Hepatocyte (in vitro differentiated cells): ENCODE measurements around the gene ZFYVE26. TPM values are rescaled to one million over a fixed set of nuclear protein-coding genes. Genes with fewer than 3 reads are reported as not detected.

Experiments used
- DNase-seq: peaks from one replicate; pipeline ENCODE4 v3.0.0-alpha.2; 2016; ENCODE audit warnings: low spot score
- H2AFZ ChIP-seq: fragments of 200-600 bp; sonication (generic); 2 replicates; pipeline ENCODE4 v1.6.0; 2016; ENCODE audit warnings: antibody characterized with exemption, mild to moderate bottlenecking
- H3K27ac ChIP-seq: fragments of 200-600 bp; sonication (generic); 2 replicates; pipeline ENCODE4 v1.5.1; 2016; ENCODE audit warnings: mild to moderate bottlenecking
- H3K27me3 ChIP-seq: fragments of 200-600 bp; sonication (generic); 2 replicates; pipeline ENCODE4 v1.6.1; 2016
- H3K36me3 ChIP-seq: fragments of 200-600 bp; sonication (generic); replicated peaks from 2 replicates; pipeline ENCODE4 v1.5.1; 2016; ENCODE audit warnings: low read depth; ENCODE audit not compliant: insufficient read depth
- H3K4me1 ChIP-seq: fragments of 200-600 bp; sonication (generic); 2 replicates; pipeline ENCODE4 v1.5.1; 2016; ENCODE audit warnings: mild to moderate bottlenecking, moderate library complexity; ENCODE audit not compliant: insufficient read depth
- H3K4me2 ChIP-seq: fragments of 200-600 bp; sonication (generic); 2 replicates; pipeline ENCODE4 v1.6.0; 2016
- H3K4me3 ChIP-seq: fragments of 200-600 bp; sonication (generic); 2 replicates; pipeline ENCODE4 v1.5.1; 2016; ENCODE audit warnings: mild to moderate bottlenecking
- H3K79me2 ChIP-seq: fragments of 200-600 bp; sonication (generic); 2 replicates; pipeline ENCODE4 v1.6.0; 2017; ENCODE audit warnings: mild to moderate bottlenecking
- H3K9me2 ChIP-seq: fragments of 200-600 bp; sonication (generic); replicated peaks from 2 replicates; pipeline ENCODE4 v1.6.0; 2017; ENCODE audit warnings: mild to moderate bottlenecking; ENCODE audit not compliant: insufficient read depth
- H3K9me3 ChIP-seq: fragments of 200-600 bp; sonication (generic); 2 replicates; pipeline ENCODE4 v1.5.1; 2016; ENCODE audit warnings: low read depth, mild to moderate bottlenecking
- H4K20me1 ChIP-seq: fragments of 200-600 bp; sonication (generic); 2 replicates; pipeline ENCODE4 v1.6.0; 2016; ENCODE audit warnings: mild to moderate bottlenecking; ENCODE audit not compliant: insufficient read depth, poor library complexity, severe bottlenecking
- EZH2 ChIP-seq: fragments of 200-600 bp; sonication (generic); IDR thresholded peaks from 2 replicates; pipeline ENCODE4 v1.6.1; 2016; ENCODE audit warnings: antibody characterized with exemption, mild to moderate bottlenecking, borderline replicate concordance
- EZH2phosphoT487 ChIP-seq: fragments of 200-600 bp; sonication (generic); IDR thresholded peaks from one replicate; pipeline ENCODE4 v1.6.1; 2018; ENCODE audit warnings: antibody characterized with exemption, mild to moderate bottlenecking, low read depth, moderate library complexity; ENCODE audit not compliant: unreplicated experiment, severe bottlenecking
- WGBS: methylation state at CpG from one replicate; pipeline ENCODE4 v1.1.6; 2016; ENCODE audit warnings: low lambda C conversion rate; ENCODE audit errors: missing lambda C conversion rate; 5-methylcytosine and 5-hydroxymethylcytosine counted together
- polyA plus RNA-seq: library from polyadenylated mRNA; unstranded; fragments of >200 nt; fragmentation: Nextera tagmentation; extraction: Ambion mirVana; gene quantifications from 2 replicates; pipeline ENCODE4 v1.2.1, GENCODE V29; 2016
- total RNA-seq: library from RNA; depleted of rRNA; stranded (reverse); fragments of >200 nt; gene quantifications from 2 replicates; pipeline ENCODE4 v1.2.3, GENCODE V29; 2014
- TF ChIP-seq, protein P1 (sequence below): fragments of 200-600 bp; sonication (generic); IDR thresholded peaks from 2 replicates; pipeline ENCODE4 v1.5.1; 2016; ENCODE audit warnings: antibody characterized with exemption, mild to moderate bottlenecking; ENCODE audit not compliant: poor library complexity

Gene ZFYVE26
- total and polyA plus RNA-seq, 2 experiments from 2014 or later: 5.5 to 32.3 TPM

DNA sequence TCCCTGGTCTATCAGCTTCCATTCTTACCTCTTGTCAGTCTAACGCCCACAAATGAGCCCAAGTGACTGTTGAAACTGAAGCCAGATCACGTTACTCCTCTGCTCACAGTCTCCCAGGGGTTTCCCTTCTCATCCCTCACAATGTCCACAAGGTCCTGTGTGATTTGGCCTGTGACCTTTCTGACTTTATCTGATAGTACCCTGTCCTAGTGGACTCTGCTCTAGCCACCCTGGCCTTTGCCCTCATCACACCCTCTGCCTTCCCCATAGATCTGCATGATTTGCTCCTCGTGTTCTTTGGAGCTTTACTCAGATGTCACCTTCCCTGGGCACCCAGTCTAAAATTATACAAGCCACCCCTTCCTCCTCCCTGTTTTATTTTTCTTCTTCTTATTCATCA is 59.2 kb downstream of the ZFYVE26 start:
- H3K27ac ChIP-seq: no peak overlapping the region

DNA sequence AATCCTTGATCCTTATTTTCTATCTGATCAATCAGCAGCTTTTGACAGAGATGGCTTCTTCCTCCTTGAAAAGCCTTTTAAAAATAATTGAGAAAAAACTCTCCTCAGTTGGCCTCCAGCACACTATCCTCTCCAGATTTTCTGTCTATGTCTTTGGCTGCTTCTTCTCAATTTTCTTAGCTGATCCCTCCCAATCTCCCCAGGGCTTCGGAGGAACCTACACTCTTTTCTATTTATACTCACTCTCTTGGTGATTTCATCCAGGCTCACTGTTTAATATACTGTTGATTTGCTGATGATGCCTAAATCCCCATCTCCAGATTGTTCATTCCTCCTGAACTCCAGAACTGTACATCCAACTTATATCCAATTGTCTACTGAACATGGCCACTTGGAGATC is 59.9 kb downstream of the ZFYVE26 start:
- H3K4me1 ChIP-seq: no peaks in the 10 kb centered on the region
- DNase-seq: no peak
- no peaks in the 10 kb centered on the region for H3K36me3 ChIP-seq
- TF ChIP-seq EZH2phosphoT487: no peak
- TF ChIP-seq EZH2: no peak
- TF ChIP-seq, protein P1, sequence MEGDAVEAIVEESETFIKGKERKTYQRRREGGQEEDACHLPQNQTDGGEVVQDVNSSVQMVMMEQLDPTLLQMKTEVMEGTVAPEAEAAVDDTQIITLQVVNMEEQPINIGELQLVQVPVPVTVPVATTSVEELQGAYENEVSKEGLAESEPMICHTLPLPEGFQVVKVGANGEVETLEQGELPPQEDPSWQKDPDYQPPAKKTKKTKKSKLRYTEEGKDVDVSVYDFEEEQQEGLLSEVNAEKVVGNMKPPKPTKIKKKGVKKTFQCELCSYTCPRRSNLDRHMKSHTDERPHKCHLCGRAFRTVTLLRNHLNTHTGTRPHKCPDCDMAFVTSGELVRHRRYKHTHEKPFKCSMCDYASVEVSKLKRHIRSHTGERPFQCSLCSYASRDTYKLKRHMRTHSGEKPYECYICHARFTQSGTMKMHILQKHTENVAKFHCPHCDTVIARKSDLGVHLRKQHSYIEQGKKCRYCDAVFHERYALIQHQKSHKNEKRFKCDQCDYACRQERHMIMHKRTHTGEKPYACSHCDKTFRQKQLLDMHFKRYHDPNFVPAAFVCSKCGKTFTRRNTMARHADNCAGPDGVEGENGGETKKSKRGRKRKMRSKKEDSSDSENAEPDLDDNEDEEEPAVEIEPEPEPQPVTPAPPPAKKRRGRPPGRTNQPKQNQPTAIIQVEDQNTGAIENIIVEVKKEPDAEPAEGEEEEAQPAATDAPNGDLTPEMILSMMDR: no peak
- H3K9me2 ChIP-seq: no peaks in the 10 kb centered on the region
- no peak overlapping the region for H3K27ac ChIP-seq
- no peaks in the 10 kb centered on the region for H3K79me2 ChIP-seq
- no peaks in the 10 kb centered on the region for H4K20me1 ChIP-seq
- H2AFZ ChIP-seq: no peak overlapping the region
- H3K4me2 ChIP-seq: no peak overlapping the region
- H3K9me3 ChIP-seq: no peaks in the 10 kb centered on the region
- no peak overlapping the region for H3K4me3 ChIP-seq
- WGBS: 96% methylated on average over 1 of the region's 1 CpG
- no peaks in the 10 kb centered on the region for H3K27me3 ChIP-seq

More for the DNA sequence above, 59.2 kb downstream of the ZFYVE26 start:
- WGBS: 93% methylated on average over 3 of the region's 3 CpGs
- no peaks in the 10 kb centered on the region for H3K36me3 ChIP-seq
- no peak overlapping the region for H2AFZ ChIP-seq
- H3K9me2 ChIP-seq: no peaks in the 10 kb centered on the region
- H3K27me3 ChIP-seq: no peaks in the 10 kb centered on the region
- no peak for TF ChIP-seq EZH2phosphoT487
- no peak for TF ChIP-seq EZH2
- TF ChIP-seq, protein P1: no peak
- no peaks in the 10 kb centered on the region for H3K79me2 ChIP-seq
- H3K9me3 ChIP-seq: no peaks in the 10 kb centered on the region
- H4K20me1 ChIP-seq: no peaks in the 10 kb centered on the region
- H3K4me3 ChIP-seq: no peak overlapping the region
- no peak overlapping the region for H3K4me2 ChIP-seq
- no peaks in the 10 kb centered on the region for H3K4me1 ChIP-seq
- DNase-seq: no peak

DNA sequence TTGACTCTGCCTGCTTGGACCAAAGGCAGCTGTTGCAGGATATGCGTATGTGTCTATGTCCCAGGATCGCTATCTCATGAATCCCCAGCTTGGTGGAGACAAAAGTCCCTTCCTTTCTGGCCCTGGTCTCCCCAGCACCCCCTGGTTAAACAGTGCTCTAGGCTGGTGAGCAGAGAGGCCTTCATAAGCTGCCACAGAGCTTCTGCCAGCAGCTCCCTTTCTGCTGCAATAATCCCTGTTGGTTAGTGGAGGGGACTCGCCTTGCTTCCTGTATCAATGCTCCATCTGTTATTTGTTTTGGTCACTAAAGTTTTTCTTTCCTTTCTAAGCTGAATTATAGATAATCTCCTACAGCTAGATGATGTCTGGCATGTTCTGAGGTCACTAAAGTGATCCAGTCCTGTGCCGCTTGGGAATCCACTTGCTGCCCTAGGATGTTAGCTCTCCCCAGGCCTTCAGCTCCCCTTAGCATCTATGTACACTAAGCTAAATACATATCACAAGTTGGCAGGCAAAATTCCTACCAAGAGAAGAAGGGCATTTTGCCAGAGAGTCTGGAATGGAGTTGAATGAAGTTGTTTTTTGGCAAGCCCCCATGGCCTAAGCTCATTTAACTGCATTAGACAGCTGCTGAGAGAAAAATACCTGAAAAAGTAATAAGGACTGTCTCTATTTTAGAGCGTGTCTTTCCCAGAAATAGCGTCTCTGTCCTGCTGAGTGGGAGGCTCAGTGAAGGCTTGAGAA is 66.9 kb downstream of the ZFYVE26 start:
- TF ChIP-seq EZH2phosphoT487 (no peak), EZH2 (no peak)
- TF ChIP-seq, protein P1: no peak
- H3K4me3 ChIP-seq: no peak overlapping the region
- no peak for DNase-seq
- H3K9me2 ChIP-seq: no peaks in the 10 kb centered on the region
- no peaks in the 10 kb centered on the region for H3K27me3 ChIP-seq
- no peak overlapping the region for H3K4me2 ChIP-seq
- H3K4me1 ChIP-seq: no peaks in the 10 kb centered on the region
- H3K36me3 ChIP-seq: no peaks in the 10 kb centered on the region
- H3K9me3 ChIP-seq: no peaks in the 10 kb centered on the region
- no peak overlapping the region for H3K27ac ChIP-seq
- H3K79me2 ChIP-seq: no peaks in the 10 kb centered on the region
- whole genome bisulfite sequencing: 94% methylated on average over 6 of the region's 6 CpGs
- H4K20me1 ChIP-seq: no peaks in the 10 kb centered on the region
- H2AFZ ChIP-seq: no peak overlapping the region
